Measurements from ENCODE around the gene CDK19.

DNA sequence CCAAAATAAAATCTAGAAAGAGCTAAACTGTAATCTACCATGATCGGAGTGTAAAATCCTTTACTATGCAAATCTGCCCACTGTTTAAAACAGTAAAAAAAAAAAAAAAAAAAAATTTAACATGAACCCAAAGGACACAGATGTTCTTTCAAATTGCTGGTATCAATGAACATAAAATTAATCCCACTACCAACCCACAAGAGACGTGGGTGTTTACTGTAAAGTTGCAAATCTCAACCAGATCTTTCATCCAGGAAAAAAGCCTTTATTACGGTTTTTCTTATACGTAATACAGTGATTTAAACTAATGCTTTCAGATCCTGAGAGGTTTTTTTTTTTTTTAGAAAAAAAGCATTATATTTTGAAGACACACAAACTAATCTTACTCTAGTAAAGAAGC, 2.5 kb downstream of the CDK19 start:
- TF ChIP-seq CTCF (conservative IDR thresholded peaks at IDR 0.05) (no peak), ZFX (IDR thresholded peaks at IDR 0.05) (no peak)

Data from C4-2B (cell line).